AG04450 (cell line): ENCODE data around the gene SLF2. TPM values are rescaled to one million over a fixed set of nuclear protein-coding genes. Genes with fewer than 3 reads are reported as not detected.

Source experiments
- CTCF ChIA-PET: fragments of 300-600, 350-600 bp; formaldehyde crosslinking; extraction: SDS; loops from one replicate; lab custom pipeline; 2022; ENCODE audit warnings: antibody characterized with exemption, inconsistent platforms; lab: Charles Lee
- POLR2A ChIA-PET: fragments of 350-600 bp; formaldehyde crosslinking; extraction: SDS; loops from one replicate; lab custom pipeline; 2021; ENCODE audit warnings: antibody characterized with exemption, inconsistent platforms; lab: Yijun Ruan, JAX
- DNase-seq: peaks from one replicate; pipeline ENCODE4 v3.0.0-alpha.2; 2011; ENCODE audit warnings: low read depth, low spot score
- H3K27ac ChIP-seq: one replicate; pipeline ENCODE4 v1.5.1; 2012; ENCODE audit warnings: low read depth, low read length, control low read depth
- H3K27me3 ChIP-seq: one replicate; pipeline ENCODE4 v1.6.0; 2012; ENCODE audit warnings: low read length; ENCODE audit not compliant: control insufficient read depth, insufficient read depth
- H3K4me3 ChIP-seq: 2 replicates; pipeline ENCODE4 v1.5.1; 2011; ENCODE audit warnings: mild to moderate bottlenecking, low read depth, low read length, control low read depth
- H3K9me3 ChIP-seq: 2 replicates; pipeline ENCODE4 v1.5.1; 2012; ENCODE audit warnings: low read length; ENCODE audit not compliant: control insufficient read depth, insufficient read depth
- CTCF ChIP-seq: IDR thresholded peaks from 2 replicates; pipeline ENCODE4 v1.5.1; 2011; ENCODE audit warnings: low read depth, low read length, control low read depth, inconsistent platforms
- polyA plus RNA-seq: library from polyadenylated mRNA; depleted of rRNA; stranded (reverse); fragments of >200 nt; gene quantifications from 2 replicates; pipeline ENCODE4 v1.2.3, GENCODE V29; 2011

Gene SLF2
- polyA plus RNA-seq, 1 experiment = 19.0 TPM

GRCh38 chr10:101006593-101007098 is 93.9 kb downstream of the SLF2 start:
- Histone ChIP-seq H3K27ac (peak overlapping the region; percentile 77), H3K27me3 (no peaks in the 10 kb centered on the region), H3K4me3 (no peak overlapping the region), H3K9me3 (no peaks in the 10 kb centered on the region; the same call in 1 of the 2 replicates)
- TF ChIP-seq CTCF = no peak
- ChIA-PET CTCF (interaction anchor here (1.0 to 2.4 kb wide), 4 partner anchors 9 to 43 kb away, joined by 3 to 19 read pairs (median 3); no protein-coding TSS in a partner anchor), POLR2A (interaction anchor here (1.0 to 2.9 kb wide), 3 partner anchors 9 to 55 kb away, joined by 3 to 20 read pairs (median 4); partner anchors contain the start of genes KAZALD1, PDZD7 and SFXN3)
- DNase-seq = no peak

DNA sequence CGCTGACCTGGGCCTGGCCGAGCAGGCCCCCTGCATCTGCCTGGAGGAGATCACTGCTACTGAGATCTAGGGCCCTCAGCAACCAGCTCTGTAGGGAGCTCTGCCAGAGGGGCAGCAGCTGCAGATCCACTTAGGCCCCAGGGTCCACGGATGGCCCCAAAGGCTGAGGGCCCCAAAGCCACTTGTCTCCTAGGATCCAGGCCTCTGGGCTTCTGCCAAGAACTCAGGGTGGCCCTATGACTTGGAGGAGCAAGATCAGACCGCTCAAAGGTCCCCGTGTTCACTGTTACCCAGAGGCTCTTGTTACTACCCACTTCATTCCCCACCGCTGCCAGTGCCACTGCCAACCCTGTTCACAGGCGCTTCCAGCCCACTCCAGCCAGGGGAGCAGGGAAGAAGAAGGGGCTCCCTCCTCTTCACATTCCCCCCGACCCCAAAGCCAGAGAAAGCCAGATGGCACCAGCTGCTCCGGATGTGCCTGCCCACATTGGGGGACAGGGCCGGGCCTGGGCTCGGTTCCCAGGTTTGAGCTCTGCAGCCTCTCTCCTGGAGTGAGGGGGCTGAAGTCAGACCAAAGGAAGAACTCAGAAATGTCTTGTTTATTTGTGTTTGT is 94.4 kb downstream of the SLF2 start:
- no peak overlapping the region; the same call in 1 of the 2 replicates for H3K4me3 ChIP-seq
- no peaks in the 10 kb centered on the region for H3K27me3 ChIP-seq
- peak overlapping the region; percentile 77 for H3K27ac ChIP-seq
- no peak for TF ChIP-seq CTCF
- CTCF ChIA-PET = interaction anchor here (0.8 to 2.4 kb wide), 5 partner anchors 8 to 13 kb away, joined by 3 to 19 read pairs (median 3); partner anchors contain the start of gene LZTS2
- H3K9me3 ChIP-seq = no peaks in the 10 kb centered on the region; the same call in 1 of the 2 replicates
- POLR2A ChIA-PET = interaction anchor here (1.0 to 2.9 kb wide), 3 partner anchors 10 to 54 kb away, joined by 4 to 20 read pairs (median 4); partner anchors contain the start of gene KAZALD1
- no peak for DNase-seq

- ChIA-PET CTCF (interaction anchor here (0.6 to 2.4 kb wide), 7 partner anchors 9 to 34 kb away, joined by 3 to 19 read pairs (median 3); partner anchors contain the start of gene LZTS2), POLR2A (interaction anchor here (0.6 to 2.9 kb wide), 3 partner anchors 11 to 44 kb away, joined by 4 to 20 read pairs (median 4); no protein-coding TSS in a partner anchor)
- no peaks in the 10 kb centered on the region for H3K27me3 ChIP-seq
- H3K4me3 ChIP-seq = no peak overlapping the region
- DNase-seq = no peak
- H3K9me3 ChIP-seq = no peaks in the 10 kb centered on the region; the same call in 1 of the 2 replicates
- peak overlapping the region; percentile 48 for H3K27ac ChIP-seq
- TF ChIP-seq CTCF = no peak
These were observed 95.4 kb downstream of the SLF2 start for GRCh38 chr10:101007915-101008822.

- no peaks in the 10 kb centered on the region for H3K27me3 ChIP-seq
- no peak for TF ChIP-seq CTCF
- no peaks in the 10 kb centered on the region; the same call in 1 of the 2 replicates for H3K9me3 ChIP-seq
- POLR2A ChIA-PET = interaction anchor here (0.6 to 2.9 kb wide), 2 partner anchors 12 to 34 kb away, joined by 4 to 20 read pairs; no protein-coding TSS in a partner anchor
- H3K4me3 ChIP-seq = no peak overlapping the region
- no peak for DNase-seq
- CTCF ChIA-PET = interaction anchor here (1.6 to 1.7 kb wide), 2 partner anchors 9 to 13 kb away, joined by 3 read pairs; partner anchors contain the start of gene LZTS2
- H3K27ac ChIP-seq = no peak overlapping the region
These were observed 96.2 kb downstream of the SLF2 start for GRCh38 chr10:101008823-101009423.
